ENCODE results near the gene IKZF1. TPM values are rescaled to one million over a fixed set of nuclear protein-coding genes. Genes with fewer than 3 reads are reported as not detected.

Gene IKZF1
- total RNA-seq, 1 donor from 2014 or later: 6.5 TPM

DNA sequence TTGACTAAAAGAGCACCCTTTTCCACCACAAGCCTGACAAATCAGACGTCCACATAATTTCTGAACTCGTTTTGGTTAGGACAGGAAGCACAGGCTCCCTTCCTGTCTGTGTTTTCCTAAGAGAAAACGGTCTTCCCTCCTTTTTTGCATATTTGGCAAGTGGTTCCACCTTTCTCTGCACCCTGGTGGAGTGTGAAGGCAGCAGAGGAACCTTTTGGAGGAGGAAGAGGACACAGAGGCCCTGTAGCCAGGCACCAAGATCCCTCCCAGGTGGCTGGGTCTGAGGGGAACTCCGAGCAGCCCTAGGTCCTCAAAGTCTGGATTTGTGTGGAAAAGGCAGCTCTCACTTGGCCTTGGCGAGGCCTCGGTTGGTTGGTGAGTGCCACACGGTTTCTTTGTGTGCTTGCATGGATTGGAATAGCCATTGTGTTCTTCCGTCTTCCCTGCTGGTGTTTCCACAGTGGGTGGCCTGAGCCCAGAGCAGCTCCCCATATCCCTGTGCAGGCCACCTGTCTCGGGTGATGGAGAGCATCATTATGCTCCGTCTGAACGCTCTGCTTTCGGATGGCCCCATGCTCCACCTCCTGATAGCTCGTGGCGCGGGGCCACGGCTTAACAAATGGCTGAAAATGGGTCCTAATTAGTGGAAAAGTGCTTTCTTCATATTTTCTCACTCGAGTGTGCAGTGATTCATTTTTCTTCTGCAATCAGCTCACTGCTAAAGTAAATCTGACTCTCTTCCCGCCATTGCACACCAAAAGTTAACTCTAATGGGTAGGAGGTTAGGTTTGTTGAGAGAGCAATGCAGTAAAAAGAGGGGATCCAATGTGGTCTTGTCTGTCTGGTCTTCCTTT, 4.2 kb downstream of the IKZF1 start:
- DNase-seq: no peak

- no peak for DNase-seq
Observed at GRCh38 chr7:50309721-50310120, 5.2 kb downstream of the IKZF1 start.

DNA sequence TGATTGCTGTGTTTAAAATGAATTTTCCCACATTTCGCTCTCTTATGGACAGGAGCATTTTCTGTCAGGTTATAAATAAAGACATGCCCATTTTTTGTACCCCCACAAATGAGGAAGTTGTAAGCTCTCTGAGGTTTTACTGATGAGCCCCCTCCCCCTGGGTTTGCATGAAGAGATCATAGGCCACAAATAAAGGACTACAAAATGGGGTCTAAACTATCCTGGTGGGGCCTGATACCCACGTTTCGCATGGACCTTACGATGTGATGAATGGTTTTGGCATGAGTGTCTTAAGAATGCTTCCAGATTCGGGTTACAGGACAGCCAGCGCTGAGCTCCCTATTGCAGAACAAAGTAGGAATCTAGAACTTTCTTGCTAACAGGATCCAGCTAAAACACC, 5.8 kb downstream of the IKZF1 start:
- no peak for DNase-seq

- no peak for DNase-seq
Observed at GRCh38 chr7:50310956-50311355, 6.4 kb downstream of the IKZF1 start.

GRCh38 chr7:50312250-50313162, 8.0 kb downstream of the IKZF1 start:
- no peak for DNase-seq

DNA sequence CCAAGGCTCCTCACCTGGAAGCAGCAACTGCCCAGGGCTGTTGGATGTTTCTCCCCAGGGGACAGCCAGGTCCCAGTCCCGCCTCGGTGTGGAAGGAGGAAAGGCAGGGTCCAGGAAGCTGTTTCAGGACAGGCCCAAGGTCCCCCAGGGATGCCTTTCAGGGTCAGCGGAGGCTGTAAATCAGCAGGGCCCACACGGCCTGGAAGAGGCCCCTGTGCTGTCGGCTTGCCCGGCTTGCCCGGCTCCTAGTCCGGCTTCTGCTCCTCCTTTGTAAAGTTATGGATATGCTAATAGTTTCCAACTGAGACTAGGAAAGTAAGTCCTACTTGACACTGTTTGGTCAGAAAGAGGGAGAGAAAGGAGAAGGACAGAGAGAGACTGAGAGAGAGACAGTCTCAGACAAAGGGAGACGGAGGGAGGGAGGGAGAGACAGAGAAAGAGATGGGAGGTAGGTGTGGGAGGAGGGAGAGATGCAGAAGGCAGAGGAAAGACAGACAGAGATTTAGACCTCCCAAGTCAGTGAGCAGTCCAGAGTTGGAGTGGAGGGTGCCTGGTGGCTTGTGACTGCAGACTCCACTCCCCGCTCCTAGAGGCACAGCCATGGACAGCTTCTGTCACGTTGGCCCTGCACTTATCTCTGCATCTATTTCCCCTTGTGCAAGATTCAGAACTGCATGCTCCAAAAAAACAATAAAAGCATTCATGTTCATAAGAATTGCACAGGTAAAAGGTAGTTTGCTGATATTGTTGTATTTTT, 10.5 kb downstream of the IKZF1 start:
- DNase-seq: no peak

GRCh38 chr7:50315739-50316671, 11.5 kb downstream of the IKZF1 start:
- DNase-seq: no peak

DNA sequence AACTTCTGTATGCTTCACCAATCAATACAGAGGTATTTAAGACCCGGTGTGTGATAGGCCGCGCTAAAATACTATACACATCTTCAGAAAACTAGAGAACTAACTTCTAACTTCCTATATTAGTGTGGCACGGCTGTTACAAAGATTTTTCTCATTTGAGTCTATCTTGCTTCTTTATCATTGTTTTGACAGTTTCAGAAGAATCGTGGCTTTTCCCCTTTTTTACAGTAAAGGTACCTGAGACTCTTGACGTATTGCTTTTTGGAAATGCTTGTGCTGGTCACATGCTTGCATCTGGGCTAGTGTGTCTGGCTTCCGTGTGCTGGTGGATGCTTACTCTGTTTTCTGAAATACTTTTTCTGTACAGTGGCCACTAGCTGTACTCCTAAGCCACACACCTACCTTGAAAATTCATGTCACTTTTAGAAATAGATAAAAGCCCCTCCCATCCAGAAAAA, 12.7 kb downstream of the IKZF1 start:
- DNase-seq: no peak

- no peak for DNase-seq
Observed at GRCh38 chr7:50317697-50318669, 13.5 kb downstream of the IKZF1 start.

DNA sequence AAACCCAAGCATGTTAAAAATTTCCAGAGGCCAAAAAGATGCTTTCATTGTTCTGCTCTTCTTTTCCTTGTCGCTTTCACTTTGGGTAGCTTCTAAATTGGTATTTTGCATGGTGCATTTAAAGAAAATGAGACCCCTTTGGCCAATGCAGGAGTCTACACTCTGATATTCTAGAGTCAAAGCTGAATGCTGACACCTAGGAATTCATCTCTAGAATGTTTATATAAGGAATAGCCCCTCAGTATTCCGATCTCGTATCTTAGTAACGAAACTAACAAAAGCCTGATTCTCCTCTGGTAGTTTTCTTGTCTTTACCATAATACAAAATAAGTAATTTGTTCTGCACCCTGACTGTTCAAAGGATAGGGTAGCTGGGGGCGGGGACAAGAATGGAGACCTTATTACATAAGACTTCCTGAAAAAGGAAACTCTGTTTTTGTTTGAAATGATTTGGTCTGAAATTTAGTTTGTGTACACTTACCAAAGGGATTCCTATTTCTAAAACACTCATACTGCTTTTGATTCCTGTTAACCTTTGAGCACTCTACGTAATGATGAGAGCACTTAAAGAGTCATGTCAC, 17.1 kb downstream of the IKZF1 start:
- no peak for DNase-seq

DNA sequence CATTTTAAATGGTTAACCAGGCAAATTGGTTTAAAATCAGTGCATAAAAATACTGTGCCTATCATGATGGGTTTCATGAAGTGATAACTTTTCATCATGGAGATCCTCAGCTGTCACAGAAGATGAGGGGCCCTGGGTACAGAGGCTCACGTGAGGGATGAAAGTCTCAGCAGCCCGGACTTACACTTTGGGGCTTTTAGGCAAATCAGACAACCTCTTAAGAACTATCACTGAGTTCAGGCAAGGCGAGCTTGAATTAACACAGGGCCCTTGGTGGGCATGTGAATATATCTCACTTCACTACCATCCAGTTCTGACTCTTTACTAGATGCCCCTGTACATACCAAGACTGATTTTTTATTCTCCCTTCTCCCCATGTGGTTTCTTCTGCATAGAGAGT, 19.6 kb downstream of the IKZF1 start:
- no peak for DNase-seq

GRCh38 chr7:50327443-50327842, 22.9 kb downstream of the IKZF1 start:
- no peak for DNase-seq

GRCh38 chr7:50329775-50330174, 25.3 kb downstream of the IKZF1 start:
- DNase-seq: no peak

GRCh38 chr7:50330254-50330653, 25.7 kb downstream of the IKZF1 start:
- no peak for DNase-seq

DNA sequence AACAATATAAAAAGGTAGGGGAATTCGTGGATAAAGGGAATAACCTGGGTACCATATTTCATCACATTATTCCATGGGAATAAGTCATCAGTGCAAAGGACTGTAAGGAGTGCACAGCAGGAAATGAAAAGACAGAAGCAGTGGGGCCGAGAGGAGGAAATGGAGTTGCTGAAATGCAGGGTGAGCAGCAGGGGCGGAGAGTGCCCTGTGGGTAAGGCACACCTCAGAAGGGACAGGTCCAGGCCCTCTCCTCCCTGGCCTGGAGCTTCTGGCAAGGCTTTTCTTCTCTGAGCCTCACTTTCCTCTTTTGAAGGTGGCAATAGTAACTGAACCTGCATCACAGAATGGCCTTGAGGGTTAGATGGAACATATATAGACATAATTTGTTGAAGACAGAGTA, 26.2 kb downstream of the IKZF1 start:
- DNase-seq: no peak

- no peak for DNase-seq
Observed at GRCh38 chr7:50331564-50332208, 27.2 kb downstream of the IKZF1 start.

- DNase-seq: no peak
Observed at GRCh38 chr7:50332241-50333165, 28.0 kb downstream of the IKZF1 start.

- no peak for DNase-seq
Observed at GRCh38 chr7:50333221-50333651, 28.7 kb downstream of the IKZF1 start.

Measured in skin of body (tissue), 2 donors.